Cardiac fibroblast (primary cell): Measurements from ENCODE around the gene LEMD3.
A peak's percentile ranks its signal among the peaks of the same experiment; 100 is the strongest.

Experiments used
- DNase-seq, 2 donors: peaks; one replicate each; pipeline versions ENCODE4 v3.0.0 to v3.0.0-alpha.2; 2010; ENCODE audit warnings: low read depth in 2 of 2
- H3K4me3 ChIP-seq, 2 donors: replicated peaks in 1 of 2; 1 replicate in 1 of 2; 2 replicates in 1 of 2; pipeline ENCODE4 v1.5.1; 2011; ENCODE audit warnings: low read depth in 2 of 2, low read length in 2 of 2, mild to moderate bottlenecking in 2 of 2, moderate library complexity in 1 of 2
- TF ChIP-seq, protein P1 (sequence below): IDR thresholded peaks from one replicate; pipeline ENCODE4 v1.5.1; 2011; ENCODE audit warnings: low read depth, mild to moderate bottlenecking, low read length, inconsistent platforms

LEMD3 gene

DNA sequence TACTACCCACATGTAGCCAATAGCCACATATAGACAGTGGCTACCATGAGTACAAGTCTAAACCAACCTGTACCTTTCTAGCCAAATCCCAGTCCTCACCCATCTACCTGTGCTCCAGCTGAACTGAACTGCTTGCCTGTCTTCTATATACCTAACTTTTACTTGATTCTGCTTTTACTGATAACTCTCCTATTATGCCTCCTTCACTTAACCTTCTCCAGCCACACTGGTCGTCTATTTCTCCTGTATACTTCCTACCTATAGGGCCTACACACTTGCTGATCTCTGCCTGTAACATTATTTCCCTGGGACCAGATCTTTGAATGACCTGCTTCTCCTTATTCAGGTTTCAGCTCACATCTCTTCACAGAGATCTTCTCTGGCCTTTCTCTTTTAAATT, 83.1 kb downstream of the LEMD3 start:
- no peak for DNase-seq
- TF ChIP-seq, protein P1, sequence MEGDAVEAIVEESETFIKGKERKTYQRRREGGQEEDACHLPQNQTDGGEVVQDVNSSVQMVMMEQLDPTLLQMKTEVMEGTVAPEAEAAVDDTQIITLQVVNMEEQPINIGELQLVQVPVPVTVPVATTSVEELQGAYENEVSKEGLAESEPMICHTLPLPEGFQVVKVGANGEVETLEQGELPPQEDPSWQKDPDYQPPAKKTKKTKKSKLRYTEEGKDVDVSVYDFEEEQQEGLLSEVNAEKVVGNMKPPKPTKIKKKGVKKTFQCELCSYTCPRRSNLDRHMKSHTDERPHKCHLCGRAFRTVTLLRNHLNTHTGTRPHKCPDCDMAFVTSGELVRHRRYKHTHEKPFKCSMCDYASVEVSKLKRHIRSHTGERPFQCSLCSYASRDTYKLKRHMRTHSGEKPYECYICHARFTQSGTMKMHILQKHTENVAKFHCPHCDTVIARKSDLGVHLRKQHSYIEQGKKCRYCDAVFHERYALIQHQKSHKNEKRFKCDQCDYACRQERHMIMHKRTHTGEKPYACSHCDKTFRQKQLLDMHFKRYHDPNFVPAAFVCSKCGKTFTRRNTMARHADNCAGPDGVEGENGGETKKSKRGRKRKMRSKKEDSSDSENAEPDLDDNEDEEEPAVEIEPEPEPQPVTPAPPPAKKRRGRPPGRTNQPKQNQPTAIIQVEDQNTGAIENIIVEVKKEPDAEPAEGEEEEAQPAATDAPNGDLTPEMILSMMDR: no peak
- no peak overlapping the region for H3K4me3 ChIP-seq

- no peak overlapping the region for H3K4me3 ChIP-seq
- TF ChIP-seq, protein P1: no peak
- DNase-seq: no peak
These were observed 88.6 kb downstream of the LEMD3 start for GRCh38 chr12:65257986-65258385.

DNA sequence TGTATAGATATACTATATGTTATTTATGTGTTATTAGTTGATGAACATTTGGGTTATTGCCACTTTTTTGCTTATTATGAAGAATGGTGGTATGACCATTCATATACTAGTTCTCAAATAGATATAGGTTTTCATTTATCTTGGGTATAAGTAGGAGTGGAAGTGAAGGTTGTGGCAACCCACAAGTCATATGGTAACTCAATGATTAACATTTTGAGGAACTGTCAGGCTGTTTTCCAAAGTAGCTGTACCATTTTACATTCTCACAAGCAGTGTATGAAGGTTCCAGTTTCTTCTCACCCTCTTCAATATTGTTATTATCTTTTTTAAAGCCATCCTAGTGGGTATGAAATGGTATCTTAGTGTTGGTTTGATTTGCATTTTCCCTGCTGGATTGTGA, 90.1 kb downstream of the LEMD3 start:
- DNase-seq: no peak
- TF ChIP-seq, protein P1: no peak
- H3K4me3 ChIP-seq: no peak overlapping the region

DNA sequence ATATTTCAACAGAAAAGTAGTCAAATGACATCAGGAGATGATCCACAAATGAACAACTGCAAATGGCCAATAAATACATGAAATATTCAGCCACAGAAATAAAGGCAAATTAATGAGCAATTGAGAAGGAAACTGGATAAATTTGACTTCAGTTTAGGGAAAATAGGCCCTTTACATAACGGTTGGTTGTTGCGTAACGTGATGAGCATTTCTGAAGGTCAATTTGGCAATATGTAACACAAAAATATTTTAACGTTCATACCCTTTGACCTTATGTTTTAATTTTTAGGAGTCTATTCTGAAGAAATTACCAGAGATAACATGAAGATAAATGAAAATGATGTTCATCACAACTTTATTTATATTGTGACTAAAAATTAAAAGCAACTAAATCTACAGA, 94.4 kb downstream of the LEMD3 start:
- TF ChIP-seq, protein P1: no peak
- no peak overlapping the region for H3K4me3 ChIP-seq
- DNase-seq: no peak

GRCh38 chr12:65266408-65266807, 97.0 kb downstream of the LEMD3 start:
- DNase-seq: no peak
- TF ChIP-seq, protein P1: no peak
- no peak overlapping the region for H3K4me3 ChIP-seq

DNA sequence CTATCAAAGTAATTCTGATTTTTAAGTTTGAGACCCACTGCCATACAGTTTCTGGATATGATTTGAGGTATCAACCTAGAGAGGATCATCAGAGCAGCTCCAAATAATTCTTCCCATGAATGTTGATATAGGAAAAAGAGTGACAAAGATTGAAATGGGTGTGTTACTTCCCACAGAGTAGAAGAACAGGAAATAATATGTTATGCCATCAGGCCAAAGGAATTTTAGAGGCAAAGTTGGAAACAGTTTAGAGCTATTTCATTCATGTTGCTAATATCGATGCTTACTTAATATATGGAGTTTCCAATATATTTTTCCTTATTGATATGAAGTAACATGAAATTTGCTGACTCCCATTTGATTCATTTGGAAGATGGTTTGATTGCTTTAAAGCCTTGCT, 100.2 kb downstream of the LEMD3 start:
- TF ChIP-seq, protein P1: no peak
- DNase-seq: peak; percentile 20 to 50
- no peak overlapping the region for H3K4me3 ChIP-seq

GRCh38 chr12:65274602-65275272, 105.4 kb downstream of the LEMD3 start:
- no peak overlapping the region for H3K4me3 ChIP-seq
- DNase-seq: no peak
- TF ChIP-seq, protein P1: no peak
